Vagina (tissue), 2 donors: Measurements from ENCODE around the gene REPS2.

Source experiments
- POLR2A ChIP-seq, 2 donors: fragments of 450-650 bp; IDR thresholded peaks; one replicate each; pipeline ENCODE4 v1.6.1; 2017; ENCODE audit warnings: antibody characterized with exemption in 2 of 2, mild to moderate bottlenecking in 2 of 2, moderate library complexity in 2 of 2
- TF ChIP-seq, protein P1 (sequence below), 3 experiments: fragments of 450-650 bp in 2 of 3; fragments of 200-600 bp in 1 of 3; sonication (generic) in 1 of 3; IDR thresholded peaks; one replicate each; pipeline ENCODE4 v1.5.1; 2017 to 2019; ENCODE audit warnings: antibody characterized with exemption in 3 of 3, mild to moderate bottlenecking in 2 of 3, moderate library complexity in 2 of 3

DNA sequence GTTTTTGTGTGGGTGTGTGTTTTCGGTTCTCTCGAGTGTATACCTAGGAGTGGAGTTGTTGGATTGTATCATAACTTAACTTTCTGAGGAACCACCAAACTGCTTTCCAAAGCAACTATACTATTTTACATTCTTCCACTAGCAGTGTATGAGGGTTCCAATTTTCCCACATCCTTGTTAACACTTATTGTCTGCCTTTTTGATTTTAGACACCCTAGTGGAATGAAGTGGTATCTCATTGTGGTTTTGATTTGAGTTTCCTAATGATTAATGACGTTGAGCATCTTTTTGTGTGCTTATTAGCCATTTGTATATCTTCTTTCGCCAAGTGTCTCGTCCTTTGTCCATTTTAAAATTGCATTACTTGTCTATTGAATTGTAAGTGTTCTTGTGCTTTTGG, 118.6 kb downstream of the REPS2 start:
- TF ChIP-seq, protein P1, sequence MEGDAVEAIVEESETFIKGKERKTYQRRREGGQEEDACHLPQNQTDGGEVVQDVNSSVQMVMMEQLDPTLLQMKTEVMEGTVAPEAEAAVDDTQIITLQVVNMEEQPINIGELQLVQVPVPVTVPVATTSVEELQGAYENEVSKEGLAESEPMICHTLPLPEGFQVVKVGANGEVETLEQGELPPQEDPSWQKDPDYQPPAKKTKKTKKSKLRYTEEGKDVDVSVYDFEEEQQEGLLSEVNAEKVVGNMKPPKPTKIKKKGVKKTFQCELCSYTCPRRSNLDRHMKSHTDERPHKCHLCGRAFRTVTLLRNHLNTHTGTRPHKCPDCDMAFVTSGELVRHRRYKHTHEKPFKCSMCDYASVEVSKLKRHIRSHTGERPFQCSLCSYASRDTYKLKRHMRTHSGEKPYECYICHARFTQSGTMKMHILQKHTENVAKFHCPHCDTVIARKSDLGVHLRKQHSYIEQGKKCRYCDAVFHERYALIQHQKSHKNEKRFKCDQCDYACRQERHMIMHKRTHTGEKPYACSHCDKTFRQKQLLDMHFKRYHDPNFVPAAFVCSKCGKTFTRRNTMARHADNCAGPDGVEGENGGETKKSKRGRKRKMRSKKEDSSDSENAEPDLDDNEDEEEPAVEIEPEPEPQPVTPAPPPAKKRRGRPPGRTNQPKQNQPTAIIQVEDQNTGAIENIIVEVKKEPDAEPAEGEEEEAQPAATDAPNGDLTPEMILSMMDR (IDR thresholded peaks at IDR 0.05), result no peak
- TF ChIP-seq POLR2A (IDR thresholded peaks at IDR 0.05), result no peak
